HCT116 (cell line): Measurements from ENCODE around the gene ZBTB16. TPM values are rescaled to one million over a fixed set of nuclear protein-coding genes. Genes with fewer than 3 reads are reported as not detected.

Source experiments
- ATAC-seq: fragments of 200-7000 bp; cut with Tn5 transposase; 2 replicates; pipeline ENCODE4 v1.9.1; 2020; ENCODE audit warnings: mild to moderate bottlenecking, moderate library complexity
- BruUV-seq: library from RNA; stranded (reverse); fragments of 400-500 nt; replicated peaks from 2 replicates; lab custom pipeline; 2021; lab: Mats Ljungman, UMichigan
- CTCF ChIA-PET: fragments of 300-600 bp; sonication (Branson Sonifier 250); formaldehyde crosslinking; loops from one replicate; lab custom pipeline; 2021; ENCODE audit warnings: antibody characterized with exemption; lab: Charles Lee
- POLR2A ChIA-PET: fragments of 300-600, 350-600 bp; sonication (Branson Sonifier 250); formaldehyde crosslinking; loops from one replicate; lab custom pipeline; 2021; ENCODE audit warnings: antibody characterized with exemption; lab: Charles Lee
- RAD21 ChIA-PET, 2 experiments: fragments of 300-600 bp; sonication (Branson Sonifier 250); formaldehyde crosslinking; loops; one replicate each; lab custom pipeline; 2023; ENCODE audit warnings: low total read pairs in 2 of 2; ENCODE audit not compliant: uncharacterized antibody in 2 of 2, unreplicated experiment in 2 of 2, low non-redundant PET in 1 of 2; lab: Charles Lee
- DNase-seq: peaks from one replicate; pipeline ENCODE4 v3.0.0-alpha.2; 2010; ENCODE audit warnings: low read depth, low spot score
- H2AFZ ChIP-seq: fragments of 200-600 bp; shearing (Covaris generic), sonication (generic); 2 replicates; pipeline ENCODE4 v1.6.1; 2017; ENCODE audit warnings: low read depth, mixed run types, mixed read lengths, antibody characterized with exemption, low read length; ENCODE audit not compliant: poor library complexity, severe bottlenecking
- H3K27ac ChIP-seq: 2 replicates; pipeline ENCODE4 v1.5.1; 2012; ENCODE audit warnings: low read depth, low read length
- H3K27me3 ChIP-seq: fragments of 200-600 bp; sonication (generic); 2 replicates; pipeline ENCODE4 v1.6.1; 2016; ENCODE audit warnings: mixed run types, low read length, mixed read lengths; ENCODE audit not compliant: insufficient read depth
- H3K36me3 ChIP-seq, 2 experiments: fragments of 200-500 bp in 1 of 2; fragments of 200-600 bp in 1 of 2; sonication (Bioruptor generic) in 1 of 2; sonication (generic) in 1 of 2; 2 replicates each; pipeline versions ENCODE4 v1.5.1 to v1.6.1; 2014 to 2016; ENCODE audit warnings: low read length in 2 of 2, inconsistent platforms in 1 of 2, mixed read lengths in 1 of 2, mixed run types in 1 of 2; ENCODE audit not compliant: insufficient read depth in 2 of 2, control insufficient read depth in 1 of 2
- H3K4me1 ChIP-seq, 2 experiments: fragments of 200-600 bp in 1 of 2; sonication (generic) in 1 of 2; 2 replicates each; pipeline versions ENCODE4 v1.5.1 to v1.6.1; 2012 to 2017; ENCODE audit warnings: low read length in 2 of 2, inconsistent platforms in 1 of 2, mild to moderate bottlenecking in 1 of 2, mixed read lengths in 1 of 2, mixed run types in 1 of 2, moderate library complexity in 1 of 2; ENCODE audit not compliant: insufficient read depth in 2 of 2, control insufficient read depth in 1 of 2
- H3K4me2 ChIP-seq: fragments of 200-600 bp; sonication (generic); 2 replicates; pipeline ENCODE4 v1.6.1; 2017; ENCODE audit warnings: mixed run types, low read length, mixed read lengths
- H3K4me3 ChIP-seq, 2 experiments: fragments of 200-600 bp in 1 of 2; sonication (generic) in 1 of 2; replicated peaks in 1 of 2; 2 replicates each; pipeline ENCODE4 v1.5.1; 2011 to 2016; ENCODE audit warnings: low read length in 2 of 2, control low read depth in 1 of 2, low read depth in 1 of 2, mild to moderate bottlenecking in 1 of 2, mixed read lengths in 1 of 2, mixed run types in 1 of 2
- H3K79me2 ChIP-seq: fragments of 200-600 bp; sonication (generic); 2 replicates; pipeline ENCODE4 v1.6.1; 2017; ENCODE audit warnings: mild to moderate bottlenecking, mixed run types, low read length, moderate library complexity, mixed read lengths; ENCODE audit not compliant: insufficient read depth
- H3K9ac ChIP-seq: fragments of 200-600 bp; sonication (generic); 2 replicates; pipeline ENCODE4 v1.6.1; 2016; ENCODE audit warnings: low read length, mixed read lengths
- H3K9me2 ChIP-seq: fragments of 200-600 bp; sonication (generic), shearing (Covaris generic); 2 replicates; pipeline ENCODE4 v1.6.1; 2017; ENCODE audit warnings: mixed run types, mild to moderate bottlenecking, moderate library complexity; ENCODE audit not compliant: insufficient read depth
- H3K9me3 ChIP-seq, 2 experiments: fragments of 200-500 bp in 1 of 2; fragments of 200-600 bp in 1 of 2; sonication (Bioruptor generic) in 1 of 2; sonication (generic) in 1 of 2; 2 replicates each; pipeline ENCODE4 v1.6.1; 2014 to 2017; ENCODE audit warnings: low read length in 2 of 2, mixed read lengths in 2 of 2, inconsistent platforms in 1 of 2, low read depth in 1 of 2, mild to moderate bottlenecking in 1 of 2, mixed run types in 1 of 2, moderate library complexity in 1 of 2; ENCODE audit not compliant: control insufficient read depth in 1 of 2, insufficient read depth in 1 of 2
- H4K20me1 ChIP-seq: fragments of 200-600 bp; sonication (generic), shearing (Covaris generic); 2 replicates; pipeline ENCODE4 v1.6.1; 2017; ENCODE audit warnings: mixed run types, mild to moderate bottlenecking, moderate library complexity; ENCODE audit not compliant: insufficient read depth
- ATF3 ChIP-seq: IDR thresholded peaks from 2 replicates; pipeline ENCODE4 v1.6.1; 2012
- CBX3 ChIP-seq: IDR thresholded peaks from 2 replicates; pipeline ENCODE4 v1.6.1; 2012; ENCODE audit warnings: low read depth
- CEBPB ChIP-seq: IDR thresholded peaks from 2 replicates; pipeline ENCODE4 v1.6.1; 2012; ENCODE audit warnings: low read depth
- EZH2phosphoT487 ChIP-seq: fragments of 200-600 bp; IDR thresholded peaks from 2 replicates; pipeline ENCODE4 v1.6.1; 2018; ENCODE audit warnings: antibody characterized with exemption, borderline replicate concordance
- JUND ChIP-seq: IDR thresholded peaks from 2 replicates; pipeline ENCODE4 v1.6.1; 2012
- RAD21 ChIP-seq: IDR thresholded peaks from 2 replicates; pipeline ENCODE4 v1.6.1; 2012; ENCODE audit warnings: low read depth, mild to moderate bottlenecking
- REST ChIP-seq: IDR thresholded peaks from 2 replicates; pipeline ENCODE4 v1.6.1; 2012; ENCODE audit warnings: low read depth
- SP1 ChIP-seq: IDR thresholded peaks from 2 replicates; pipeline ENCODE4 v1.6.1; 2012; ENCODE audit warnings: low read depth
- SRF ChIP-seq: IDR thresholded peaks from 2 replicates; pipeline ENCODE4 v1.6.1; 2012; ENCODE audit warnings: low read depth
- TCF7L2 ChIP-seq: IDR thresholded peaks from 2 replicates; pipeline ENCODE4 v1.7.0; 2011; ENCODE audit warnings: borderline replicate concordance, inconsistent platforms; ENCODE audit not compliant: insufficient read depth, insufficient read length; ENCODE audit errors: extremely low read depth
- ZFX ChIP-seq: fragments of 450-650 bp; IDR thresholded peaks from 2 replicates; pipeline ENCODE4 v1.6.1; 2017
- intact Hi-C: fragments of 100-400 bp; cut with micrococcal nuclease; formaldehyde crosslinking; loops from 2 replicates; pipeline ENCODE4 v1.10.0; 2022
- total RNA-seq: library from RNA; stranded (reverse); gene quantifications from one replicate; pipeline ENCODE4 v1.2.1, GENCODE V29; 2021; ENCODE audit not compliant: unreplicated experiment

Gene ZBTB16
- total RNA-seq, 1 experiment from 2014 or later = 0.30 TPM

GRCh38 chr11:114296605-114297372 lies 237.3 kb downstream of the ZBTB16 start:
- H3K27me3 ChIP-seq = no peaks in the 10 kb centered on the region
- TF ChIP-seq CBX3 (no peak), ZFX (no peak), EZH2phosphoT487 (no peak), ATF3 (no peak)
- TF ChIP-seq, all 23 proteins: peak for 0
- Histone ChIP-seq H4K20me1 (no peaks in the 10 kb centered on the region), H3K4me2 (no peak overlapping the region), H3K4me3 (no peak overlapping the region), H3K4me1 (no peaks in the 10 kb centered on the region), H3K9me2 (no peaks in the 10 kb centered on the region), H3K9ac (no peak overlapping the region), H2AFZ (no peak overlapping the region), H3K36me3 (no peaks in the 10 kb centered on the region), H3K27ac (no peak overlapping the region), H3K79me2 (no peaks in the 10 kb centered on the region), H3K9me3 (no peaks in the 10 kb centered on the region)
- DNase-seq (no peak), ATAC-seq (no peak)
- intact Hi-C loops = no loop called here
- ChIA-PET CTCF (no interaction called here), RAD21 (no interaction called here), POLR2A (no interaction called here)
- no TSS peak for BruUV-seq

- intact Hi-C loops = no loop called here
- TF ChIP-seq RAD21 (no peak), REST (no peak), CEBPB (no peak), JUND (no peak), EZH2phosphoT487 (no peak), SRF (no peak), SP1 (no peak), TCF7L2 (no peak)
- ChIA-PET RAD21 (no interaction called here), CTCF (no interaction called here), POLR2A (no interaction called here)
- H3K79me2 ChIP-seq = no peaks in the 10 kb centered on the region
- H3K9me3 ChIP-seq = no peaks in the 10 kb centered on the region
- no peak overlapping the region for H3K27ac ChIP-seq
- H2AFZ ChIP-seq = no peak overlapping the region
- H4K20me1 ChIP-seq = no peaks in the 10 kb centered on the region
- H3K4me2 ChIP-seq = no peak overlapping the region
- no peaks in the 10 kb centered on the region for H3K9me2 ChIP-seq
- H3K9ac ChIP-seq = no peak overlapping the region
- H3K4me1 ChIP-seq = no peaks in the 10 kb centered on the region
- H3K4me3 ChIP-seq = no peak overlapping the region
- no TSS peak for BruUV-seq
- no peaks in the 10 kb centered on the region for H3K27me3 ChIP-seq
- DNase-seq = no peak
- no peak for ATAC-seq
- no peaks in the 10 kb centered on the region for H3K36me3 ChIP-seq
Observed at GRCh38 chr11:114297806-114298709, 238.5 kb downstream of the ZBTB16 start.
